GM19397 (cell line): ENCODE data around the gene SNRPA1.
"Not testable (repeated sequence)": the region's sequence is repeated elsewhere in the genome, so short reads cannot be mapped to it uniquely, and the experiment has no call there.

ENCODE experiments used
- ATAC-seq: cut with Tn5 transposase; IDR thresholded peaks from one replicate; pipeline ENCODE4 v1.9.1; 2021; ENCODE audit warnings: mild to moderate bottlenecking, moderate library complexity; ENCODE audit not compliant: unreplicated experiment

The SNRPA1 gene

GRCh38 chr15:101294731-101295606, at the start of gene SNRPA1:
Gene SNRPA1, minus strand, starts transcription at chr15:101295248. Its CDS starts 70 bp downstream, at chr15:101295178.
- ATAC-seq: peak; percentile 82

- no peak for ATAC-seq
Observed at GRCh38 chr15:101342056-101342455, 47.0 kb upstream of the SNRPA1 start.

- ATAC-seq: no peak
Observed at GRCh38 chr15:101338502-101339057, 43.5 kb upstream of the SNRPA1 start.

- no peak for ATAC-seq
Observed at GRCh38 chr15:101337976-101338375, 42.9 kb upstream of the SNRPA1 start.

- ATAC-seq: not testable (repeated sequence)
Observed at GRCh38 chr15:101333907-101334789, 39.1 kb upstream of the SNRPA1 start.

GRCh38 chr15:101332061-101332467, 37.0 kb upstream of the SNRPA1 start:
- no peak for ATAC-seq

GRCh38 chr15:101329867-101330380, 34.9 kb upstream of the SNRPA1 start:
- no peak for ATAC-seq

GRCh38 chr15:101329309-101329863, 34.3 kb upstream of the SNRPA1 start:
- no peak for ATAC-seq

- no peak for ATAC-seq
Observed at GRCh38 chr15:101328001-101328400, 33.0 kb upstream of the SNRPA1 start.

GRCh38 chr15:101327147-101327740, 32.2 kb upstream of the SNRPA1 start:
- ATAC-seq: no peak

GRCh38 chr15:101326462-101327146, 31.6 kb upstream of the SNRPA1 start:
- ATAC-seq: no peak

- ATAC-seq: no peak
Observed at GRCh38 chr15:101326026-101326315, 30.9 kb upstream of the SNRPA1 start.

- ATAC-seq: no peak
Observed at GRCh38 chr15:101325263-101326025, 30.4 kb upstream of the SNRPA1 start.

- ATAC-seq: no peak
Observed at GRCh38 chr15:101324524-101325177, 29.6 kb upstream of the SNRPA1 start.

- ATAC-seq: no peak
Observed at GRCh38 chr15:101323793-101324523, 28.9 kb upstream of the SNRPA1 start.

GRCh38 chr15:101322854-101323477, 27.9 kb upstream of the SNRPA1 start:
- no peak for ATAC-seq

- ATAC-seq: no peak
Observed at GRCh38 chr15:101322016-101322695, 27.1 kb upstream of the SNRPA1 start.
